Ramos (cell line): ENCODE measurements around the gene TOR1AIP2.

Experiments used
- in situ Hi-C: fragments of 300-500 bp; cut with MboI; formaldehyde crosslinking; loops from one replicate; pipeline ENCODE4 v1.14.3; 2022; ENCODE audit warnings: low sequenced_read_pairs; ENCODE audit not compliant: unreplicated experiment

Gene TOR1AIP2

GRCh38 chr1:179826626-179827280, 50.9 kb downstream of the TOR1AIP2 start:
- in situ Hi-C loops, result no loop called here

DNA sequence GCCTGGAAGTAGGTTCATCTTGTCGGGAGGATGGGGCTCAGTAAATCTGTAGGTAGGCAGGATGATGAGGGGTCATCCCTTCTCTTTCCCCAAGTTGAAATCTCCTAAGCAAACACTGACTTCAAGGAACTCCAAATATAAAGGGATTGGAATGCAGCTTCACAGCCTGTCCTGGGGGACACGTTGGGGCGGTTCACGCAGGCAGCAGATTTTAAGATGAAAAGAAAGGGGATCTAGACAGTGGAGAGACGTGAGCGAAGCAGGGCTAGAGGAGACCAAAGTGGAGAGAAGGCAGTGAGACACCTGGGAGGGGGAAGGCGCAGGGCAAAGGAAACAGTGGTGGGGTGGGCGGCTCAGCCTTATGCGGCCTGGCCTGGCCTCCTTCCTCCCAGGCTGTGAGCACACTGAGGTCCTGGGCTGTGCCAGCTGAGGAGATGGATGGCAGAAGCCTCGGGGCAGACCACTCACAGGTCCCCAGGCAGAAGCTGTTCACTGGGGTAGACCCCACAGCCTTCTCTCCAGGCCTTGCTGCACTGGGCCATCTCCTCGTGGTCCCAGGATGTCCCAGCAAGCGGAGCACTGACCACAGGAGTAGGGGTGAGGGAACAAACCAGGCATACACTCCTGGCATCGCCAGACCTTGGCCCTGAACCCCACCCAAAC, 51.7 kb downstream of the TOR1AIP2 start:
- in situ Hi-C loops, result no loop called here

DNA sequence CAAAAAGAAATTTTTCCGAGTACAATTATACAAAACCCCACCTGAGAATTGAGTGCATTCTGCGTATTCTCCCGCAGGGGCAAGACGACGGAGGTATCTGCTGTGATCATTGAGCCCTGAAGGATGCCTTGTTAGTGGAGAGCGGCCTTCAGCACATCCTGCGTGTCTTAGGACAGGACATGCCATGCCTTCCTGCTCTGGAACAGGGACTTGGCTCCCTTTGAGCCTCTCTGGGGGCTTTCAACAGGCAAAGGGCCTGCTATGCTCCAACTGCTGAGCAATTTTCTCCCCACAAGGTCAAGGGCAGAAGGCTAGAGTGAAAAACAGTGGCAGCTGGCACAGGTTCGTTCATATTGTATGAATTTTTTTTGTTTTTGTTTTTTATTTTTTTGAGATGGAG, 52.4 kb downstream of the TOR1AIP2 start:
- in situ Hi-C loops, result no loop called here

- in situ Hi-C loops, result loop anchor here (25.0 kb wide), 2 partner anchors 737 to 1312 kb away; partner anchors contain the start of genes TEX35 and TOR3A
These were observed 53.3 kb downstream of the TOR1AIP2 start for GRCh38 chr1:179824265-179824664.

DNA sequence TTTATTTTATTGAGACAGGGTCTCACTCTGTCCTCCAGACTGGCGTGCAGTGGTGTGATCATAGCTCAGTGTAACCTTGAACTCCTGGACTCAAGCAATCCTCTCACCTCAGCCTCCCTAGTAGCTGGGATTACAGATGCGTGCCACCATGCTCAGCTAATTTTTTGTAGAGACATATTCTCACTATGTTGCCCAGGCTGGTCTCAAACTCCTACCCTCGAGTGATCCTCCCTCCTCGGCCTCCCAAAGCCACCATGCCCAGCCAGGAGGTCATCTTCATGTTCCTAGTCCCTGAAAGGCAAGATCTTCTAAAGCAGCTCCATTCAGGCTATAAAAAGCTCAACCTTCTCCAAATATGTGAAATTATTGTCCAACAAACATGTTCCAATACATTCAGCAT, 53.9 kb downstream of the TOR1AIP2 start:
- in situ Hi-C loops, result loop anchor here (25.0 kb wide), 2 partner anchors 736 to 1311 kb away; partner anchors contain the start of genes TEX35 and TOR3A

DNA sequence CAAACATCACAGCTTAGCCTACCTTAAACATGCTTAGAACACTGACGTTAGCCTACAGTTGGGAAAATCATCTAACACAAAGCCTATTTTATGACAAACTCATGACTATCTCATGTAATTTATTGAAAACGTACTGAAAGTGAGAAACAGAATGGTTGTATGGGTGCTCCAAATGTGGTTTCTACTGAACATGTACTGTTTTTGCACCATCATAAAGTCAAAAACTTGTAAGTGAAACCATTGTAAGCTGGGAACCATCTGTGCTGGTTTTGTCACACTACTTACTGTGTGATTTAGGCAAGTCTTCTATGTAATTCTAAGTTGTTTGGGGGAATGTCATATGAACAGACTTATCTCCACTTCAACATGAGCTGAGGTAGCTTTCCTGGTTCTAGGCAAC, 55.5 kb downstream of the TOR1AIP2 start:
- in situ Hi-C loops, result loop anchor here (25.0 kb wide), 2 partner anchors 735 to 1310 kb away; partner anchors contain the start of genes TEX35 and TOR3A

DNA sequence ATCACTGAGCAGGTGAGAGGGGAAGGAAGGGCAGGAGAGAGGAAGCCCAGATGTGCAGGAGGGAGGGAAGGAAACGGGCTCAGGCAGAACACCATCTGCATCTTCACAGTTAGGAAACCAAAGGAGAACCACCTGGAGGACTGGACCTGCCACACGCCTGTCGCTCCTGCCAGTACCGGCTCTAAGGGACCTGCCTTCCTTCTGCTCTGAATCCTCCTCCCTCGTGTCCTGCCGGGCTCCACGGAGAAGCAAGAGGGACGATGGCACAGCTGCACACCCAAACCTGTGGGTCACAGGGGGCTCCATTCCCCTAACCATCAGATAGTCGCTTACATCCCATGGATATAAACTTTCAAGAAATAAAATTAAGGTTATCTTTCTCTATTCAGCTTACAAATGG, 56.1 kb downstream of the TOR1AIP2 start:
- in situ Hi-C loops, result loop anchor here (25.0 kb wide), 2 partner anchors 734 to 1309 kb away; partner anchors contain the start of genes TEX35 and TOR3A

- in situ Hi-C loops, result loop anchor here (25.0 kb wide), 2 partner anchors 733 to 1308 kb away; partner anchors contain the start of genes TEX35 and TOR3A
These were observed 57.2 kb downstream of the TOR1AIP2 start for GRCh38 chr1:179820226-179820970.

DNA sequence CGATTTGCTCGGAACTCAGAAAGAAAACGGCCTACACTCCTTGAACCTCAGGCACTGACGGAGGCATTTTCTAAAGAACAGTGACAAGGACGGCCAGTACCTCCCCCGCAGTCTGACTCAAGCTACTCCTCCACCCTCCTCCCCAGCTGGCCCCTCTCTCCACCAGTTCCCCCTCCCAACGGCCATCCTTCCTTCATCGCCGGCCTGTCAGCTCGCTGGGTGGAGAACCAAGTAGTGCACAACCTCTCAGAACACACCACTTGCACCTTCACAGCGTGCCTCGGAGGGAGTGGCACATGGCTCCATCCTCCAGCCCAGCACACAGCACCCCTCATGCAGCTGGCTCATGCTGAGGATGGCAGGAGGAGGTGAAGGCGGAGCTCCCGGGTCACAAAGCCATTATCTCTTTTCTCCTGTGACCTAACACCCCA, 58.8 kb downstream of the TOR1AIP2 start:
- in situ Hi-C loops, result loop anchor here (10.0 to 25.0 kb wide), 3 partner anchors 104 to 1306 kb away; partner anchors contain the start of genes TEX35 and TOR3A

DNA sequence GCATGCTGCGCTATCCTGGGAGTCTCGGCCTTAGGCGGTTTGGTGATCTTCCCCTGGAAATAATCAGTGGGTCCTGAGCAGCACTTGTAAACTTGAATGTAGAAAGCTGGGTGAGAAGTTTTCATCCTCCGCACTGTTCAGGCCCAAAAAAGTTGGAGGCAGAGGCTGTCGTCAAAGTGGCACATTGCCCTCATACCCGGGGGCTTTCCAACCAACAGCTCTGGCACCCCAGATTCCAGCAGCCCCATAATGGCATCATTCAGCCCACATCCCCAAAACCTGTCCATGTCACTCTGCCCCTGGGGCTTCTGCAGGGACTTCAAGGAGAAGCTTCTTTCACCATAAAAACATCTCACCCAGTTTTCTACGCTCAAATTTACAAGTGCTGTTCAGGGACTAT, 59.3 kb downstream of the TOR1AIP2 start:
- in situ Hi-C loops, result loop anchor here (10.0 to 25.0 kb wide), 3 partner anchors 103 to 1306 kb away; partner anchors contain the start of genes TEX35 and TOR3A

GRCh38 chr1:179817789-179818188, 59.8 kb downstream of the TOR1AIP2 start:
- in situ Hi-C loops, result loop anchor here (10.0 to 25.0 kb wide), 3 partner anchors 103 to 1305 kb away; partner anchors contain the start of genes TEX35 and TOR3A

- in situ Hi-C loops, result loop anchor here (10.0 to 25.0 kb wide), 3 partner anchors 102 to 1305 kb away; partner anchors contain the start of genes TEX35 and TOR3A
These were observed 60.5 kb downstream of the TOR1AIP2 start for GRCh38 chr1:179817056-179817455.

DNA sequence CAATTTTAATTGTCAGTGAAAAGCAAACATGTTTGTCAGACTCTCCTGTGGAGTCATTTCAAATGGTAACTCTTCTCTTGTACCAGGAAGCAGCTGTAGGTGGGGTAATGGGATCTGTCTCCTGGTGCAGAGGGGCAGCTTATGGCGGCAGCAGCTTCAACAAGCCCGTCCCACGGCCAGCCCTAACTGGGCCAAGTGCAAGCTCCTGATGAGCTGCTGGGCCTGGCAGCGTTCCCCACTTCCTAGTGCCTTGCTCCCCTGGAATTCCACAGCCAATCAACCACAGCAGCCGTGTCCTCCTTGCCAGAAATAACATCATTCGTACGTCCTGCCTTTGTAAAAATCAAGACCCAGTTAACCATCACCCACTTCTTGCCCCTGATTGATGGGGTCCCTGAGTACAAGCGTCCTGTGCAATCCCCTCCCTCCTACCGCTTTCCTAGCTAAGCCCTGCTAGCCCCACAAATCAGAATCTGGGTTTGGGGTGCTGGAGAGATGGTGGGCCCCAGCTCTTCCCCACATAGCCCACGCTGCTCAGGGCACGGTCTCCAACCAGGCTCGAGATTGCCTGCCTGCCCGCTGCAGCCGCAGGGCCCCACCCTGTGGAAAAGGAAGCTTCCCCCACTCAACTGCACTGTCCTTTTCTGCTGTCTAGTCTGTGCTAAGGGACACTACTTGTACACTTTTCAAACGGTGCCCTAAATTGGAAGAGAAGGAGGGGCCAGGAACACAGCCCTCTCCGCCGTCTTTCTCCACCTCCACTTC, 61.2 kb downstream of the TOR1AIP2 start:
- in situ Hi-C loops, result loop anchor here (10.0 to 25.0 kb wide), 3 partner anchors 102 to 1304 kb away; partner anchors contain the start of genes TEX35 and TOR3A

DNA sequence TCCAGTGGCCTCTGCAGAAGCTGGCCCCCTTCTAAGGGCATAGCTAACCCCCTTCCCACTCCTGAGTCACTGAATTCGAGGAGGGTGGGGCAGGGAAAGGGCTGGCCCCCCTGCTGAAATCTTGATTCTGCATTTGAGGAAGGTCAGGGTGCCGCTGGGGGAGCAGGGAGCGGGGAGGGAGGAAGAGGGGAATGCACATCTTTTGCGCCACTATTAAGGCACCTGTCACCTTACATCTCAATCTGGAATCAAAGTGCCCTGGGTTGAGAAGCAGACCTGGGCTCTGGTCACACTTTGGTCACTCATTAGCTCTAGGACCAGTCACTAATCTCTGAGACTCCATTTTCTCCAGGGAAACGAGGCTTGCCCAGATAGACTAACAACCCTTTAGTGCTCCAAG, 62.0 kb downstream of the TOR1AIP2 start:
- in situ Hi-C loops, result loop anchor here (10.0 to 25.0 kb wide), 3 partner anchors 101 to 1303 kb away; partner anchors contain the start of genes TEX35 and TOR3A

DNA sequence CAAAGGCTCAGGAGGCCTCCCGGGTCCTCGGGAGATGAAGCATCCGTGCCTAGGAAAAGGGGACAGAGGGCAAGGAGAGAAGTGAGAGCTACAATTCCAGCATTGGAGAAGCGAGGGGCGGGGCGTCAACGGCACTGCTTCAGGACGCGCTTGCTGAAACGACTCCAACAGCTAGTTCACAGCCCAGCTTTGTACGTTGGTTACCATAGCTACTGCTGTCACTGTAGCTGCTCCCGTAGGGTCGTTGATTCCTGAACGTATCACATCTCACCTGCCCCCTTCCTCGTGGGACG, 63.1 kb downstream of the TOR1AIP2 start:
- in situ Hi-C loops, result loop anchor here (10.0 to 25.0 kb wide), 3 partner anchors 100 to 1302 kb away; partner anchors contain the start of genes TEX35 and TOR3A

DNA sequence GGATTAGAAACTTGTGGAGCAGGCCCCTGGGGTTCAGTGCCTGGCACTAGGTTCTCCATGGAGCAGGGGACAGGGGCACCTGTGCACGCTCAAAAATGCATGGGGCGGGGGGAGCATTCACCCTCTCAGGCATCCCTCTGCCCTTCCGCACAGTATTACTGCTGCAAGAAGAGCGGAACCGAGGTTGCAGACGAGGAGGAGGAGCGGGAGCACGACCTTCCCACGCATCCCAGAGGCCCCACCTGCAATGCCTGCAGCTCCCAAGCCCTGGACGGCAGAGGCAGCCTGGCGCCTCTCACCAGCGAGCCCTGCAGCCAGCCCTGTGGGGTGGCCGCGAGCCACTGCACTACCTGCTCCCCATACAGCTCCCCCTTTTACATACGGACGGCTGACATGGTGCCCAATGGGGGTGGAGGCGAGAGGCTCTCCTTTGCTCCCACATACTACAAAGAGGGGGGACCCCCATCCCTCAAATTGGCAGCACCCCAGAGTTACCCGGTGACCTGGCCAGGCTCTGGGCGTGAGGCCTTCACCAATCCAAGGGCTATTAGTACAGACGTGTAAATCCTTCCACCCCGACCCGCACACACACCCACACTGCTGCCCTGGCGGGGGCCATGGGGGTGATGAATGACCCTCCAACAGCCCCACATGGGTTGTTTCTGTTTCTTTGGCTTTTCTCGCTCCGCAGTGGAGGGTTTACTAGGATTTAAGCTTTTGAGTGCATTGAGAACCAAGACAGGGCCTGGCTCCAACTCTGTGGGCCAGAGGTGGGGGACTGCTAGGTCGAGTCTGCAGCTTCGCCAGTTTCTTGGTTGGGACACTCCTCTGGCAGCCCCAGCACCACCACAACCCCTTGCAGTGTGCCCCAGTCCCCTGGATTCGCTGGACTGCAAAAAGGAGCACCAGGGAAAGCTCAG, 63.7 kb downstream of the TOR1AIP2 start:
- in situ Hi-C loops, result loop anchor here (10.0 to 25.0 kb wide), 3 partner anchors 99 to 1302 kb away; partner anchors contain the start of genes TEX35 and TOR3A

GRCh38 chr1:179812501-179813292, 64.9 kb downstream of the TOR1AIP2 start:
- in situ Hi-C loops, result loop anchor here (10.0 to 25.0 kb wide), 3 partner anchors 98 to 1300 kb away; partner anchors contain the start of genes TEX35 and TOR3A
